Right lobe of liver (tissue), 4 donors: ENCODE measurements around the gene METTL27.

Source experiments
- POLR2A ChIP-seq: fragments of 450-650 bp; IDR thresholded peaks from one replicate; pipeline ENCODE4 v1.6.1; 2017; ENCODE audit warnings: antibody characterized with exemption, mild to moderate bottlenecking
- TF ChIP-seq, protein P1 (sequence below), 4 donors: fragments of 200-600 bp in 3 of 4; fragments of 450-650 bp in 1 of 4; IDR thresholded peaks; one replicate each; pipeline versions ENCODE4 v1.5.1 to v1.8.0; 2016 to 2022; ENCODE audit warnings: antibody characterized with exemption in 4 of 4, mild to moderate bottlenecking in 2 of 4
- donor health status: DM: no; HTN: no; CAD: no.
- donor health status: DM: no; HTN: no; CAD: no.
- donor health status: DM: no; HTN: yes; CAD: no.

DNA sequence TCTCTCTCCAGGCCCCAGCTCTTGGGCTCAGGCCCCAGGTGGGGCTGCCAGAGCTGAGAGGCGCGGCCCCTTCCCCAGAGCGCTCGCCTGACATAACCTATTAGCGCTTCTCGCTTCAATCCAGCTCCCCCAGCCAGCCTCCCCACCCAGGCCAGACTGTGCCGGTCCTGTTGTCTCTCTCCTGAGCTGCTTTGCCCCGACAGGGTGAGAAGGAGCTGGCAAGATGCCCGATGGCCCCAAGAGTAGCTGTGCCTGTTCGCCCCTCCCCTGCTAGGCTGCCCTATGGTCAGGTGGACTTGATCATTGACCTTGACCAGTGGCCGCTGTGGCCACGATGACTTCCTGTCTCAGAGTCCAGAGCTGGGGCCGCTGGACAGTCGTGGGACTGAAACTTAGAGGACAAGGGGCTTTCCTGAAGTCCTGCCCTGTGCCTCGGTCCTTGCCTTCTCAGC, 27.8 kb upstream of the METTL27 start:
- TF ChIP-seq, protein P1, sequence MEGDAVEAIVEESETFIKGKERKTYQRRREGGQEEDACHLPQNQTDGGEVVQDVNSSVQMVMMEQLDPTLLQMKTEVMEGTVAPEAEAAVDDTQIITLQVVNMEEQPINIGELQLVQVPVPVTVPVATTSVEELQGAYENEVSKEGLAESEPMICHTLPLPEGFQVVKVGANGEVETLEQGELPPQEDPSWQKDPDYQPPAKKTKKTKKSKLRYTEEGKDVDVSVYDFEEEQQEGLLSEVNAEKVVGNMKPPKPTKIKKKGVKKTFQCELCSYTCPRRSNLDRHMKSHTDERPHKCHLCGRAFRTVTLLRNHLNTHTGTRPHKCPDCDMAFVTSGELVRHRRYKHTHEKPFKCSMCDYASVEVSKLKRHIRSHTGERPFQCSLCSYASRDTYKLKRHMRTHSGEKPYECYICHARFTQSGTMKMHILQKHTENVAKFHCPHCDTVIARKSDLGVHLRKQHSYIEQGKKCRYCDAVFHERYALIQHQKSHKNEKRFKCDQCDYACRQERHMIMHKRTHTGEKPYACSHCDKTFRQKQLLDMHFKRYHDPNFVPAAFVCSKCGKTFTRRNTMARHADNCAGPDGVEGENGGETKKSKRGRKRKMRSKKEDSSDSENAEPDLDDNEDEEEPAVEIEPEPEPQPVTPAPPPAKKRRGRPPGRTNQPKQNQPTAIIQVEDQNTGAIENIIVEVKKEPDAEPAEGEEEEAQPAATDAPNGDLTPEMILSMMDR (IDR thresholded peaks at IDR 0.05), result no peak
- TF ChIP-seq POLR2A, result peak; percentile 56
